Urinary bladder (tissue), 4 donors: Measurements from ENCODE around the gene ABCC11. TPM values are rescaled to one million over a fixed set of nuclear protein-coding genes. Genes with fewer than 3 reads are reported as not detected.
A peak's percentile ranks its signal among the peaks of the same experiment; 100 is the strongest.

Source experiments
- DNase-seq: peaks from one replicate; pipeline ENCODE4 v3.0.0-alpha.2; 2015; ENCODE audit errors: extremely low spot score
- H3K27ac ChIP-seq: one replicate; pipeline ENCODE4 v1.5.1; 2013; ENCODE audit warnings: low read depth, mild to moderate bottlenecking, moderate library complexity
- H3K36me3 ChIP-seq: one replicate; pipeline ENCODE4 v1.6.1; 2013; ENCODE audit warnings: mild to moderate bottlenecking, moderate library complexity; ENCODE audit not compliant: insufficient read depth
- H3K4me1 ChIP-seq: one replicate; pipeline ENCODE4 v1.6.1; 2013; ENCODE audit warnings: mild to moderate bottlenecking, moderate library complexity; ENCODE audit not compliant: insufficient read depth
- H3K4me3 ChIP-seq: one replicate; pipeline ENCODE4 v1.5.1; 2013; ENCODE audit warnings: low read depth, low read length
- WGBS: extraction: QIAGEN DNeasy Blood & Tissue Kit; methylation state at CpG from one replicate; pipeline ENCODE4 v1.1.7; 2013; 5-methylcytosine and 5-hydroxymethylcytosine counted together
- polyA plus RNA-seq: library from polyadenylated mRNA; stranded (reverse); fragments of 200-250 nt; gene quantifications from one replicate; pipeline ENCODE4 v1.2.3, GENCODE V29; 2013
- total RNA-seq: library from RNA; depleted of rRNA; stranded (reverse); fragments of >200 nt; gene quantifications from one replicate; pipeline ENCODE4 v1.2.3, GENCODE V29; 2014
- donor health status: healthy with polysubstance abuse.
- donor health status: healthy.

Gene ABCC11
- total RNA-seq (0.11 TPM), polyA plus RNA-seq (0.18 TPM)

DNA sequence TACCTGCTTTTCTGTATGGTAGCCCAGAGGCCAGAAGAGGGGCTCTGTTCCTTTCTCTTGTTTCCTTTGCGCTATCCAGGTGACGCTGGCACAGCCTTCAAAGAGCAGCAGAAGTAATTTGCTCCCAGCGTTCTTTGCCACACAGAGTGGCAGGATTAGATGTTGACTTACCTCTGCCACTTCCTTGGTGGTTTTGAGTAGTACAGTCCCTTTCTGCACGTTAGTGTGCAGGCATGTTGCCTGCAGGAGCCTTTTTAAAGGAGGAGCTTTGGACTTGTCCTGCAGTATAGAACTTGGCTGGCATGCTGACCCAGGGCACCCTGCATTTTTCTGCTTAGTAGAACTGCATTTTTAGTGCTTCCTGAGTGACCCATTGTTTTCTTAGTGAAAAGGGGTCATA is at the start of gene ABCC11:
Gene ABCC11, minus strand, starts transcription at position 229 of the 400 bp plus-strand sequence. CDS start 15,618 bp downstream, outside the sequence.
- Histone ChIP-seq H3K4me3 (no peak within 1 kb of the TSS), H3K4me1 (peaks cover 4% of the 10 kb centered on the region), H3K36me3 (no peaks in the 10 kb centered on the region), H3K27ac (no peak within 1 kb of the TSS)
- WGBS = 47% methylated on average over 4 of the region's 4 CpGs
- no peak for DNase-seq

DNA sequence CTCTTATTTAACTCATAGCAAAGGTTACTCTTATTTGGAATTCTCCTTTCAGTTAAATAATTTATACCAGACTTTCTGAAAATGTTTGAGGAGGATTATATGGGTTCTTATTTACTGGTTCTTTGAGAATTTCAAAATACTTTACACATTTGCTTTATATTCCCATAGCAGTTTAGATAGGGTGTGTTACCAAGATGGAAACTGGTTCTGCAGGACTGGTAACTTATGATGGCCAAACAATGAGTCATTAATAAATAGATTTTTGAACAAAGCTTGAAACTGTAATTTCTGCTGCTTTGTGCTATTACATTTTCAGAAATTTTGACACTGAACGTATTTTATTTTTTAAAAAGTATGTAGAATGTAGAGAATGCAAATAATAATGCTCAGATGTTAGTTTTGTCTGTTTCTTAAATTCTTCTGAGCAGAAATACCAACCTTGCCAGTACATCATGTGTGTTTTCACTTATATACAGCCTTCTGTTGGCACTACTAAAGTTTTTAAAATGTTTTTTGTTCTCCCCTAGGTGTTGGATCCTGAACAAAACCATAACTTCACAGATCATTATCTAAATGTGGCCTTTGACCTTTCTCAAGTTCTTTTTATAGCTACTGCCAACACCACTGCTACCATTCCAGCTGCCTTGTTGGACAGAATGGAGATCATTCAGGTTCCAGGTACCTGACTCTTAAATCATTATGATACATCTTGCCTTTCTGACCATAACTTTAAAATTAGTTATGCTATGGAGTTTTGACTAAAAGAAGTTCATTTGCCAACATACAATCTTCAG is 48.3 kb upstream of the ABCC11 start:
- no peak overlapping the region for H3K27ac ChIP-seq
- peaks cover 5% of the 10 kb centered on the region for H3K36me3 ChIP-seq
- DNase-seq = peak; percentile 55
- H3K4me3 ChIP-seq = no peak overlapping the region
- WGBS = 85% methylated on average over 1 of the region's 1 CpG
- H3K4me1 ChIP-seq = no peaks in the 10 kb centered on the region

DNA sequence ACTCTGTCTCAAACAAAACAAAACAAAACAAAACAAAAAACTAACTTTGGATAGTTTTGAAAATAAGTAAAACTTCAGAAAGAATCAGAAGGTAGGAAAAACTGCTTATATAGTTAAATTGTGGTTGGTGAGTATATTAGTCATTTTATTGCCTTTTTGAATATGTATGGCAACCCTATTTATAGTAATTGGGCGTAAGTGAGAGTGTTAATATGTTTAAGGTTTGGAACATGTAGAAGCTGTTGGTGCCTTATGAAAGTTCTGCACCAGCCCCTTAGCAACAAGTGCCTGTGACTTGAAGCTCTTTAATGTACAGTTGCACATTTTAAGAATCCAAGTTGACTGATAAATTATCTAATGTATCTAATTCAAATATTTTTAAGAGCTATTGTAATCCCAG is 47.4 kb upstream of the ABCC11 start:
- Histone ChIP-seq H3K4me3 (no peak overlapping the region), H3K36me3 (peaks cover 7% of the 10 kb centered on the region), H3K27ac (peak overlapping the region; percentile 38), H3K4me1 (no peaks in the 10 kb centered on the region)
- WGBS = 82% methylated on average over 1 of the region's 1 CpG
- DNase-seq = no peak

DNA sequence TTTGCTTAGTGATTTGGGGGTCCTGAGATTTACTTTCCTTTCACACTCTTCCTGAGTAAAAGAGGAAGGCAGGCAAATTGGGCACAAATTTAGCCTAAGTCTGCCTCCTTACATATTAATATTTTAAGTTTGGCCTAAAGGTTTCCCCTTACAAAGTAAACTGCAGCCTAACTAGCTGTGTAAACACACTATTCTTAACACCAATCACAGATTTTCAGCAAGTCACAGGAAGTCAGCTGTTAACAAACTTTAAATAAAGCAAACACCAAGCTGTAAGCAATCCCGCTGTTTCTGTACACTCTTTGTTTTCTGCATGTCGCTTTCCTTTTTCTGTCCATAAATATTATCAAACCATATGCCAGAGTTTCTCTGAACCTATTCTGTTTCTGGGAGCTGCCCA is 45.1 kb upstream of the ABCC11 start:
- Histone ChIP-seq H3K36me3 (peaks cover 5% of the 10 kb centered on the region), H3K4me3 (no peak overlapping the region), H3K4me1 (no peaks in the 10 kb centered on the region), H3K27ac (no peak overlapping the region)
- no peak for DNase-seq
- WGBS = 71% methylated on average over 2 of the region's 2 CpGs

DNA sequence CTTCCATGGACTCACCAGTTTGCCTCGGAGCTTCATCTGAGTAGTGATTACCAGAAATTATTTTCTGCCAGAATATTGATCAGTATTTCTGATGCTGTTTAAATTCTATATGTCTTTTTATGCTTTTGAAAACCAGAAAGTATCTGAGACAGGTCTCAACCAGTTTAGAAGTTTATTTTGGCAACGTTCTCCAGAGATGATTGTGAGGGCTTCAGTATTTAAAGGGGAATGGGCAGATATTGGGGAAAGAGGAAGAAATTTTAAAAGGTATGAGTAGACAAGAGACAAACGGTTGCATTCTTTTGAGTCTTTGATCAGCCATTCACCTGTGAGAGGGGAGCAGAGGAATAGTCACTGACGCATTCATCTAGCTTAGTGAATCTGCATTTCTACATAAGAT is 44.4 kb upstream of the ABCC11 start:
- WGBS = 75% methylated on average over 4 of the region's 4 CpGs
- Histone ChIP-seq H3K36me3 (peaks cover 7% of the 10 kb centered on the region), H3K27ac (no peak overlapping the region)

DNA sequence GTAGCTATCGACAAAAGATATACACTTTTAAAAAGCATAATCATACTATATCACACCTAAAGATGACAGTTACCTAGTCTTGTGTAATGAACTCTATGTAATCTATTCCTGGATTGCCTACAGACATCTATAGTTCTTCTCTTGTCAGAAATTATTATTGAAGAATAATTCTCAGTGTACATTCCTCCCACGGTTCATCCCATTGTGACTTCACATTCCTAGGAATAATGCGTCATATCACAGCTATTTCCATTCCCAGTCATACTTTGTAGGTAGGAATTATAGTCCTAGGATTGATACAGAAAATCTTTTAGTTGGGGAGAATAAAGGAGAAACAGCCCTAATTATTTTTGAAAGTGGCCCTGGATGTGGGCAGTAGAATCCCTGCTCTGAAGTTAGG is 44.0 kb upstream of the ABCC11 start:
- no peak for DNase-seq
- Histone ChIP-seq H3K27ac (no peak overlapping the region), H3K36me3 (peaks cover 5% of the 10 kb centered on the region), H3K4me1 (no peaks in the 10 kb centered on the region), H3K4me3 (no peak overlapping the region)
- 93% methylated on average over 3 of the region's 3 CpGs for WGBS

More for the DNA sequence above, 44.4 kb upstream of the ABCC11 start:
- Histone ChIP-seq H3K4me3 (no peak overlapping the region), H3K4me1 (no peaks in the 10 kb centered on the region)
- DNase-seq = no peak

DNA sequence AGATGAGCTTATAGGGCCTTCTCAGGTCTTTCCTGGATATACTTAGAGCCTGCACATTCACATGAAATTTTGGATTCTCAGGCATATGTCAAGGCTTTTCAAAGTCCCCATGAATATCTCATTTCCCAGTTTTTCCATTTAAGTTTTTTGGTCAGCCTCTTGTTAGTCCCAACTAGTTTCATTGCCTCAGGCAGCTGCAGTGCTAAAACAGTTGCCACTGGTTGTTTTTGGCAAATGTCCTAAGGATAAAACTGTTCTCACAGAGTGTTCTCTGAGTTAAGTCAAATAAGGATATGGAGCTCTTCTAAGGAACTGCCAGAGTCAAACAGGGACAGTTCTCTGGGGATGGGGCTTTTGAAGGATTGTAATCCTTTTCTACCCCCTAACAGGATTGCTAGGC is 39.9 kb upstream of the ABCC11 start:
- peaks cover 5% of the 10 kb centered on the region for H3K36me3 ChIP-seq
- no peaks in the 10 kb centered on the region for H3K4me1 ChIP-seq
- H3K27ac ChIP-seq = no peak overlapping the region
- no peak overlapping the region for H3K4me3 ChIP-seq
- no peak for DNase-seq

DNA sequence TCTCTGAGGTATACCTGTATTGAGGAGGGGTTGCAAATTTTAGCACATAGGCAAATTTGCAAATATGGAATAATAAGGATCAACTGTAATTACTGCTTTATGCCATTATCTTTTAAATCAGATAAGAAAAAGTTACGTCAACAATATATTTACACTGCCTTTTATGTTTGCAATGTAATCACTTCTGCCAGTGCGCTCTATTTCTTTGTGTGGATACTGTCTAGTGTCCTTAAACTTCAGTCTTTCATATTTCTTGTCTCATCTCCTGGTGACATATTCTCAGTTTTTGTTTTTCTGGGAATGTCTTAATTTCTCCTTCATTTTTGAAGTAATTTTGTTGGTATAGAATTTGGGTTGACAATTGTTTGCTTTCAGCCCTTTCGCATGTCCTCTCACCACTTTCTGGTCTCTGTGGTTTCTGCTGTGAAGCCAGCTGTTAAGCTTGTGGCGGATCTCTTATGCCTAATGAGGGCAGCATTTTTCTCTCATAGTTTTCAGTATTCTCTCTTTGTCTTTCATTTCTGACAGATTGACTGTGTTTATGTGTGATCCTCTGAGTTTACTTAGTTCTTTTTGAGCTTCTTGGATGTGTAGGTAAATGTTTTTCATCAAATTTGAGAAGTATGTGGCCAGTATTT is 37.6 kb upstream of the ABCC11 start:
- Histone ChIP-seq H3K4me1 (no peaks in the 10 kb centered on the region), H3K36me3 (peaks cover 2% of the 10 kb centered on the region), H3K4me3 (no peak overlapping the region), H3K27ac (no peak overlapping the region)
- no peak for DNase-seq
- 89% methylated on average over 4 of the region's 4 CpGs for WGBS

DNA sequence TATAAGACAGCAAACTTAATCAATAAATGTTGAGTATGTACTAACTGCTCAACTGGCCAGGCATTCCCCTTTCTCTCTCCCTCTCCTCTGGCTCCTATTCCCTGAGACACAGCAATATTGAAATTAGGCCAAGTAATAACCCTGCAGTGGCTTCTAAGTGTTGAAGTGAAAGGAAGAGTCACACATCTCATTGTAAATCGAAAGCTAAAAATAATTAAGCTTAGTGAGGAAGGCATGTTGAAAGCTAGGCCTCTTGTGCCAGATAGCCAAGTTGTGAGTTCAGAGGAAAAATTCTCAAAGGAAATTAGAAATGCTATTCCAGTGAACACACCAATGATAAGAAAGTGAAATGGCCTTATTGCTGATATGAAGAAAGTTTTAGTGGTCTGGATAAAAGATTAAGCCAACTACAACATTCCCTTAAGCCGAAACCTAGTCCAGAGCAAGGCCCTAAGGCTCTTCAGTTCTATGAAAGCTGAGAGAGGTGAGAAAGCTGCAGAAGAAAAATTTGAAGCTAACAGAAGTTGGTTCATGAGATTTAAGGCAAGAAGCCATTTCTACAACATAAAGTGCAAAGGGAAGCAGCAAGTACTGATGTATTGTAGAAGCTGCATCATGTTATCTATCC is 35.4 kb upstream of the ABCC11 start:
- H3K4me1 ChIP-seq = no peaks in the 10 kb centered on the region
- WGBS = 61% methylated on average over 2 of the region's 2 CpGs
- H3K27ac ChIP-seq = no peak overlapping the region
- DNase-seq = no peak
- H3K4me3 ChIP-seq = no peak overlapping the region
- peaks cover 2% of the 10 kb centered on the region for H3K36me3 ChIP-seq

DNA sequence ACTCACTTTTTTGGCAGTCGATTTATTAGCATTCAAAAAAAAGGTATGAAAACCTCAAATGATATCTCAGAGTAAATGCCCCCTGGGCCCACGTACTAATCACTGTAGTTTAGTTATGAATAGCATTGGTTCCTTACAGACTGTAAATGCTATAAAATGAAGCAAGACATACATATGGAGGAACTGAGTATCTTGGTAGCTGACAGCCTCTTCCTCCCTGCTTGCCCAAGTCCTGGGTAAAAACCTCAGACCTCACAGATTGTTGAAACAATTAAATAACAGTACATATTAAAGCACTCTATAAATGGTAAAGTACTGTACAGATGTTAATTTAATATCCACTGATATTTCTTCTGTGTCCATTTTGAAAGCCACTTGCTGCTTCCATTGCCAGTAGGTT is 33.2 kb upstream of the ABCC11 start:
- Histone ChIP-seq H3K36me3 (no peaks in the 10 kb centered on the region), H3K4me3 (no peak overlapping the region), H3K4me1 (no peaks in the 10 kb centered on the region), H3K27ac (no peak overlapping the region)
- 93% methylated on average over 2 of the region's 2 CpGs for WGBS
- no peak for DNase-seq

DNA sequence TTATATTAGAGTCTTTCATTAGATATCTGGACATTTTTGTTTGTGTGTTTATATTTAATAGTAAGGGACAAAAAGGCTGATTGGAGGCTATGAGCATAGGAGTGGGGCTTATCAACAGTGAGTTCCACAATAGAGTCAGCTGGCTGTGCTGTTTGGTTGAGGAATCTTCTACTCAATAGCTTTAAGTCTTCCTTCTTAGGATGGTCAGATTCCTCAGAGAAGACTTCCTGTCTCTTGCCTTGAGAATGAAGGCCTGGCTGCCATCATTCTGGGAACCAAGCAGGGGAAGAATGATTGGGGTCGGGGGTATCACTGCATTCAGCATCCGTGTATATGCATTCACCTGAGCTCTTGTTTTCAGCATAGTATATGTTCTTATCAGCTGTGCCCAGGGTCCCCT is 31.9 kb upstream of the ABCC11 start:
- WGBS = 86% methylated on average over 2 of the region's 2 CpGs

DNA sequence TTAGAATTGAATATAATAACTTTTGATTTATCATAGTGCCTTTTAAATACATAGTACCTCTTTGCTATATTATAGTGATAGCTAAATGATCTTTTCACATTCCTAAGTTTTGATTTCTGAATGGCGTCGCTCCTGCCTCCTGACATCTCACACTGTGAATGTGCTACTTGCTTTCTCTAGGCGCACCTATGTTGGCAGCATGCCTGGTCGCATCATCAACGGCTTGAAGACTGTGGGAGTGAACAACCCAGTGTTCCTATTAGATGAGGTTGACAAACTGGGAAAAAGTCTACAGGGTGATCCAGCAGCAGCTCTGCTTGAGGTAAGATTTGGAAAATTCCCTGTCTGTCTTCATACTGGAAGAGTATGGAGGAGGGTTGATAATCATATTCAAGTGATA is 29.8 kb upstream of the ABCC11 start:
- no peaks in the 10 kb centered on the region for H3K4me1 ChIP-seq

More for the DNA sequence above, 31.9 kb upstream of the ABCC11 start:
- Histone ChIP-seq H3K4me1 (no peaks in the 10 kb centered on the region), H3K4me3 (no peak overlapping the region), H3K27ac (no peak overlapping the region), H3K36me3 (peaks cover 2% of the 10 kb centered on the region)
- DNase-seq = no peak

DNA sequence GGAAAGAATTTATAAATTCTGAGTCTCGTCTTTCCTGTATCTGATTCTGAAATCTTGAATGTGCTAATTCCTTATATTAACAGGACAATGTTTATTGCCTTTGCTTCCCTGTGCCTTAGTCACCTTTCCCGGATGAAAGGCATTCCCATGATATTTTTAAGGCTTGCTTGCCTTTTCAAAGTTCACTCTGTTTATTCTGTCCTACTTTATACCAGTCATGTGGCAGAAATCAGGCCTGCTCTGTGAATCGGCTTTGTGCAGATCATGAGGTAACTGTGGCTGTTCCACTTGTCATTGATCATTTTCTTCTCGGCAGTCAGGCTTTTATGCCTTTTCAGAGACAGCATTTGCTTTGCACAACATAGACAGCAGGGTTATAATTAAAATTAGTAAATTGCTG is 28.8 kb upstream of the ABCC11 start:
- Histone ChIP-seq H3K36me3 (peaks cover 2% of the 10 kb centered on the region), H3K4me3 (no peak overlapping the region), H3K27ac (no peak overlapping the region), H3K4me1 (no peaks in the 10 kb centered on the region)
- 62% methylated on average over 4 of the region's 4 CpGs for WGBS
- no peak for DNase-seq

More for the DNA sequence above, 29.8 kb upstream of the ABCC11 start:
- Histone ChIP-seq H3K36me3 (peaks cover 2% of the 10 kb centered on the region), H3K4me3 (no peak overlapping the region), H3K27ac (no peak overlapping the region)
- DNase-seq = no peak
- WGBS = 92% methylated on average over 5 of the region's 5 CpGs

DNA sequence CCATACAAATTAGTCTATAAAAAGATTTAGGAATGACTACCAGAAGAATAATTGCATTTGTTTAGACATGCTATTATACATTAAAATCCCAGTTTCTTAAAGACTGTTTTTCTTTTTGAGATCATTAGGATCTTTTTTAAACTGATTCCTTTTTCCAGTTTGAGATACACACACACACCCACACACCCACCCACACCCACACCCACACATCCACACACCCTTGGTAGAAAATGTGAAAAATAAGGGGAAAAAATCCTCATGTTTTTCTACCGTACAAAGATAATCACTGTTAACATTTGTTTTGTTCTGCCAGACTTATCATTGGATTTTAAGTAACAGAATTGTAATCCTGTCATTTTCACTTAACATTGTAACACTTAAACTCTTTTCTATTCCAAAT is 27.1 kb upstream of the ABCC11 start:
- no peaks in the 10 kb centered on the region for H3K4me1 ChIP-seq
- no peak overlapping the region for H3K27ac ChIP-seq
- no peak overlapping the region for H3K4me3 ChIP-seq
- 95% methylated on average over 1 of the region's 1 CpG for WGBS
- DNase-seq = no peak
- peaks cover 6% of the 10 kb centered on the region for H3K36me3 ChIP-seq
